ENCODE data around the gene PAPOLB. TPM values are rescaled to one million over a fixed set of nuclear protein-coding genes. Genes with fewer than 3 reads are reported as not detected.

PAPOLB gene
- total RNA-seq, 4 donors from 2014 or later: 0.12 to 1.4 (median 0.31) TPM

DNA sequence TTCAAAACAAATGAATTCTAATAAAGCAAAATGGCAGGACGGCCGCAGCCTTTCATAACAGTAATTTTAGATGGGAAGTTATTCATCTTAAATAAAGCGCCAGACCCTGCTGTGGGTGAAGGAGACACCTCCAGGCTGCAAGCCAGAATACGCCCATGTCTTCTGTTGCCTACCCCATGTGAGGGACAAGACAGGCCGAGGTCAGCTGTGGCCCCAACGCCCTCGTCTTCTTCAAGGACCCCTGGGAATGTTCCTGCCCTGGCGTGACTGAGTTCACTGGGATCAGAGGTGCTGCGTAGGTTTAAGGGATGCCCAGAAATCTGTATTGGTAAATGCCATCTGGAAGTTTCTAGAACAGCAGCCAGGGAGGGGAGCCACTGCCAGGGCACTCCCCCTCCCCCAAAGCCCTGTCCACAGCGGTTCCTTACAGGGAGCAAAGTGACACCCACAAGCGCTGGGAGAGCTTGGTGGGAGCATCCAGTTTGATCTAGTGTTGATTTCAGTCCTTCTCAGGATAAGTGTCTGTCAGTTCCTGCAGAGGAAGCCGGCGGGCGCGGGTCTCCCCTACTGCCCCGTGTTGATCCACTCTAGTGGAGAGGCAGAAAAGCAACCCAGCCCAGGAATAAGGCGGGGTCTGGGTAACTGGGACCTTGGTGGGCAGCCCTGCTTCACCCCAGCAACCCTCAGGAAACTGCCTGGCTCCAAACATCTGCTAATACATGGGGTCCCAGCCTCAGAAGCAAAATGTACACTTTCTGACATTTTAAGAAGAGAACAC lies 20.6 kb downstream of the PAPOLB start:
- ATAC-seq (ENCODE audit: low FRiP score): no peak
- TF ChIP-seq, protein P1, sequence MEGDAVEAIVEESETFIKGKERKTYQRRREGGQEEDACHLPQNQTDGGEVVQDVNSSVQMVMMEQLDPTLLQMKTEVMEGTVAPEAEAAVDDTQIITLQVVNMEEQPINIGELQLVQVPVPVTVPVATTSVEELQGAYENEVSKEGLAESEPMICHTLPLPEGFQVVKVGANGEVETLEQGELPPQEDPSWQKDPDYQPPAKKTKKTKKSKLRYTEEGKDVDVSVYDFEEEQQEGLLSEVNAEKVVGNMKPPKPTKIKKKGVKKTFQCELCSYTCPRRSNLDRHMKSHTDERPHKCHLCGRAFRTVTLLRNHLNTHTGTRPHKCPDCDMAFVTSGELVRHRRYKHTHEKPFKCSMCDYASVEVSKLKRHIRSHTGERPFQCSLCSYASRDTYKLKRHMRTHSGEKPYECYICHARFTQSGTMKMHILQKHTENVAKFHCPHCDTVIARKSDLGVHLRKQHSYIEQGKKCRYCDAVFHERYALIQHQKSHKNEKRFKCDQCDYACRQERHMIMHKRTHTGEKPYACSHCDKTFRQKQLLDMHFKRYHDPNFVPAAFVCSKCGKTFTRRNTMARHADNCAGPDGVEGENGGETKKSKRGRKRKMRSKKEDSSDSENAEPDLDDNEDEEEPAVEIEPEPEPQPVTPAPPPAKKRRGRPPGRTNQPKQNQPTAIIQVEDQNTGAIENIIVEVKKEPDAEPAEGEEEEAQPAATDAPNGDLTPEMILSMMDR (IDR thresholded peaks at IDR 0.05): no peak
- no peak for DNase-seq (ENCODE audit: low spot score)

DNA sequence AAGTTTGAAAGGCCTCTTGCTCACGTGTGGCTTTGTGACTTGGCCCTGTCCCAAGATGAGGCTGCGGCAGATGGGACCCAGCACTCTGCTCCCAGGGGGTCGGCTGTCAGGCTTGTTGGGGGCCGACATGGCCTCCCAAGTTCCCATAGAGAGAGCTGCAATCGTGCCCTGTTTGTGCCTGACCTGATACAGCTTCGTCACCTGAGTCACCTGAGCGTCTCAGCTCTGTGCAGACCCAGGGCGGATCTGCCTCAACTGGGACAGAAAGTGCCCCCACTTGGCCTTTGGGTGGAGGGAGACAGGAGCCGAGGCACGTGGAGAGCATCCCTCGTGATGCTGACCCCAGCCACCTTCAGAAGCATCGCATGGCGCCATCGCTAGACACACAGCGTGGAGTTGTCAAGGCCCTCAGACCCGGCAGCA lies 21.7 kb downstream of the PAPOLB start:
- ATAC-seq (ENCODE audit: low FRiP score) (no peak), DNase-seq (ENCODE audit: low spot score) (no peak)
- TF ChIP-seq, protein P1 (IDR thresholded peaks at IDR 0.05): no peak

DNA sequence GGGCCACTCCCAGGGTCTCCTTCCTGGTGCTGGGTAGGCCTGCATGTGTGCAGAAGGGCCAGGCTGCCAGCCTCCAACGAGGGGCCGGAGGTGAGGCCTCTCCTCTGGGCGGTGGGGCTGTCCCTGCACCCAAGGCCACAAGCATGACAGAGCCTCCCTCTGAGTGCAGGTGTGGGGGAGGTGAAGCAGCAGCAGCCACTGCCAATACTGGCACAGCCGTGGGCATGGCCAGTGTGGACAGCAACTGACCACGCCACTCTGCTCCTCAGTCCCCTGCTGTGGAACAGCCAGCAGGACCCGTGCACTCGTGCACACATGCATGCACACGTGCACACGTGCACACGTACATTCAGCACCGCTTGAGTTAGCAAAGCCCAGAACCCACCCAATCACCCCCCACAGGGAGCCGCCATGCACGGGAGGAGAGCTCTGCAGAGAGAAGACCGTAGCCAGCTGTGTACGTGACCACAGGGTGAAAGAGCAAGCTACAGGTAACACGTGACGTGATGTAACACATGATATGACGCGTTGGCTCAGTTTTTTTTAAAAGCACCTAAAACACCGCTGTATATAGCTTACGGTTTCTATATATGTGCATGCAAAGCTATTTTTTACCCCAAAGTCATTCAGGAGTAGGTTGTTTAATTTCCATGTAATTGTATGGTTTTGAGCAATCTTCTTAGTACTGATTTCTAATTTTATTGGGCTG lies 23.1 kb downstream of the PAPOLB start:
- ATAC-seq (ENCODE audit: low FRiP score) (no peak), DNase-seq (ENCODE audit: low spot score) (no peak)
- TF ChIP-seq, protein P1 (IDR thresholded peaks at IDR 0.05): no peak

DNA sequence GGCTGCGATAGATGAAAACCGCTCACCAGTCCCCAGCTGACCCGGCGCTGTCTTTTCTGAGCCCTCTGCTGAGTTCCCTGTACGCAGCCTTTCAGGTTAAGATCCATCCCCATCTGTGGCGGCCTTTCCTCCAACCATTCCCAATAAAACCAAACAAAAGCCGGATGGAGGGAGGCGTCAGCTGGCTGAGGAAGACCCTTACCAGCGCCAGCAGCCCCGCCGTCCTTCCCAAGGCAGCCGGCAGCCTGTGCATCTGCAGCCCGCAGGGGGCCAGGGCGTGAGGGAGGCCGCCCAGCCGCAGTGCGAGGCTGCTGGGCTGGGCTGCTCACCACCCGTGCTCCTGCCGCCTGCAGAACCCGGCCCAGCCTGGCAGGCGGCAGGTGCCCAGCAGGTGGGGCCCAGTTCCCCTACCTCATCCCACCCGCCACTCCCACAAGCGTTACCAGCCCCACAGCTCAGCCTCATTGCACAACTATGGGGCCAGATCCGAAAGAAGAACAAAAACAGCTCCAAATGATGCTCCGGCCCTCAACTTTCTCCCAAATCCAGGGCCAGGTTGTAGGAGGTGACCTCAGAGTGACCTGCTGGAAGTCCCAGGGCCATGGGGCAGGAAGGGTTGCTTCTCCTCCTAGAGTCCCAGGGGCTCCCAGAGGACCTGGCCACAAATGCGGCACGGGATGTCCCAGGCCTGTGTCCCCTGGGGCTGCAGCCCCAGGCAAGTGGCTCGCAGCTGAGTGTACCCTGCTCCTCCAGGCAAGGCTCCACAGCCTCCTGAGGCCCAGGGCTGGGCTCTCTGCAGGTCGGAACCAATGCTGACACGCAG lies 23.8 kb downstream of the PAPOLB start:
- TF ChIP-seq, protein P1 (IDR thresholded peaks at IDR 0.05): no peak
- ATAC-seq (ENCODE audit: low FRiP score) (no peak), DNase-seq (ENCODE audit: low spot score) (no peak)

DNA sequence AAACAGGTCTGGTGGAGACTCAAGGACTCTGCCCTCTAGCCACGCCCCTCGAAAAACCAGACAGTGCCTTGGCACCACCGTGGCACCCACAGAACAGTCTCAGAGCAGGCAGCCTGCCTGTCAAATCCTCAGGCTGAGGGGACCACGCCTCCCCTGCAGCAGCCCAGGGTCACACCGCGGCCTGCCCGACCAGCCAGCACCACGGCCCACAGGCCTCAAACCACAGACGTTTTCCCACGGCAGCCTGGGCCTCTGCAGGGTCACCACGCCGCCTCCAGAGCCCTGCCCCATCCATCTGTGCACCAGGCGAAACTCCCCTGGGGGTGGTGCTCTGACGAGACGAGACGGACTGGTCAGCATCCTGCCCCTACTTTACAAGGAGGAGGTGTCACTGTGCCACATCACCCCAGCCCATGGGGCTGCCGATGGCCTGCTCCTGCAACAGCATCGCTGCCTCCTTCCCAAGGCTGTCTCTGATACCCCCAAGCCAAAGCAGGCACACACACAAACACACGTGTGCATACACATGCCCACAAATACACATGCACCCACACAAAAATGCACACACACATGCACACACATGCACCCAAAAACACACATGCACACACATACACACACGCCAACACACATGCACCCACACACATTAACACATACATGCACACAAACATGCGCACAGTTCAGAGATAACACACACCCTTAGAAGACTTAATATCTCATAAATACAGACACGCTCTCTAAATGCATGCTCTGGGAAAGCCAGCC lies 24.6 kb downstream of the PAPOLB start:
- no peak for DNase-seq (ENCODE audit: low spot score)
- no peak for ATAC-seq (ENCODE audit: low FRiP score)
- TF ChIP-seq, protein P1 (IDR thresholded peaks at IDR 0.05): no peak

DNA sequence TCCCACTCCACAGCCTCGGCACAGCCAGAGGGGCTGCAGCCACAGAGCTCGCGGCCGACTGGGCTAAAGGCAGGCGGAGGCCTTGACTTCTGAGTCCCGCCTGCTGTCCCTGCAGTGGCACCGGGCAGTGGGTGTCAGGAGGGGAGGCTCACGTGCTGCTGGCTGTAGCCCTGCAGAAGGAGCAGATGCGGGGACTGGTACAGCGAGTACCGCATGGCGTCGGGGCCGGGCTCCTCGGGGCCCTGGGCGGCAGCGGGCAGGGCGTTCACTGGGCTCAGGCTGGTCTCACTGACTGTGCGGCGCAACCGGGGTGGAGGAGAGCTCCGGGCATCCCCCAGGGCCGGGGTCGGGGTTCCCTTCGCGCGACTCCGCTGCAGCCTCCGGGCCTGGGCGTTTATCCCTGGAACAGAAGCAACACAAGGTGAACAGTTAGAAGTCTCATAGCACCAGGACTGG lies 25.6 kb downstream of the PAPOLB start:
- no peak for DNase-seq (ENCODE audit: low spot score)
- no peak for ATAC-seq (ENCODE audit: low FRiP score)
- TF ChIP-seq, protein P1 (IDR thresholded peaks at IDR 0.05): no peak

Data from omental fat pad (tissue), 4 donors.